HEK293 (cell line): ENCODE results near the gene SLC12A8.

Source experiments
- CTCF ChIA-PET: fragments of 350-600 bp; formaldehyde crosslinking; extraction: SDS; loops from one replicate; lab custom pipeline; 2021; ENCODE audit warnings: antibody characterized with exemption; lab: Yijun Ruan, JAX
- POLR2A ChIA-PET: fragments of 300-600 bp; formaldehyde crosslinking; extraction: SDS; loops from one replicate; lab custom pipeline; 2020; ENCODE audit warnings: antibody characterized with exemption, inconsistent platforms; lab: Yijun Ruan, JAX
- H3K27ac ChIP-seq: fragments of 200-500 bp; sonication (Bioruptor generic); 2 replicates; pipeline ENCODE4 v1.5.1; 2014; ENCODE audit warnings: low read depth, low read length, control low read depth, inconsistent platforms; ENCODE audit errors: extremely low read depth
- H3K36me3 ChIP-seq, 2 experiments: fragments of 200-500 bp in 1 of 2; sonication (Bioruptor generic) in 1 of 2; 1 replicate in 1 of 2; 2 replicates in 1 of 2; pipeline ENCODE4 v1.5.1; 2014 to 2017; ENCODE audit warnings: inconsistent platforms in 2 of 2, low read length in 2 of 2; ENCODE audit not compliant: control insufficient read depth in 2 of 2, insufficient read depth in 1 of 2
- H3K4me1 ChIP-seq: fragments of 200-500 bp; sonication (Bioruptor generic); 2 replicates; pipeline ENCODE4 v1.5.1; 2014; ENCODE audit warnings: mild to moderate bottlenecking, low read length, inconsistent platforms; ENCODE audit not compliant: control insufficient read depth, insufficient read depth
- H3K4me3 ChIP-seq: 2 replicates; pipeline ENCODE4 v1.5.1; 2011; ENCODE audit warnings: low read depth, mild to moderate bottlenecking, control low read depth, low read length, moderate library complexity
- H3K9me3 ChIP-seq: fragments of 200-500 bp; sonication (Bioruptor generic); 2 replicates; pipeline ENCODE4 v1.5.1; 2014; ENCODE audit warnings: low read depth, low read length, inconsistent platforms; ENCODE audit not compliant: control insufficient read depth, insufficient read depth
- BCL6B ChIP-seq: fragments of 450-650 bp; formaldehyde crosslinking; IDR thresholded peaks from 2 replicates; pipeline ENCODE4 v1.5.1; 2017; ENCODE audit warnings: missing biosample characterization, missing genetic modification characterization
- HIC1 ChIP-seq: fragments of 450-650 bp; formaldehyde crosslinking; IDR thresholded peaks from 2 replicates; pipeline ENCODE4 v1.5.1; 2016; ENCODE audit warnings: missing biosample characterization, missing genetic modification characterization
- HOXA7 ChIP-seq: sonication (generic); formaldehyde crosslinking; IDR thresholded peaks from 2 replicates; pipeline ENCODE4 v1.8.1; 2022; ENCODE audit warnings: missing genetic modification reagents, borderline replicate concordance
- PRDM1 ChIP-seq: fragments of 450-650 bp; formaldehyde crosslinking; IDR thresholded peaks from 2 replicates; pipeline ENCODE4; 2016; ENCODE audit warnings: missing biosample characterization, missing genetic modification characterization
- PRDM6 ChIP-seq: fragments of 450-650 bp; formaldehyde crosslinking; IDR thresholded peaks from 2 replicates; pipeline ENCODE4 v1.5.1; 2017; ENCODE audit warnings: missing biosample characterization, missing genetic modification characterization
- SP7 ChIP-seq: fragments of 450-650 bp; formaldehyde crosslinking; IDR thresholded peaks from 2 replicates; pipeline ENCODE4 v1.5.1; 2016; ENCODE audit warnings: missing biosample characterization, missing genetic modification characterization
- YY2 ChIP-seq: fragments of 450-650 bp; formaldehyde crosslinking; IDR thresholded peaks from 2 replicates; pipeline ENCODE4 v1.5.1; 2016; ENCODE audit warnings: missing biosample characterization, missing genetic modification characterization
- ZNF133 ChIP-seq: fragments of 450-650 bp; formaldehyde crosslinking; IDR thresholded peaks from 2 replicates; pipeline ENCODE4 v1.5.1; 2016; ENCODE audit warnings: missing biosample characterization, missing genetic modification characterization
- ZNF302 ChIP-seq: fragments of 450-650 bp; formaldehyde crosslinking; IDR thresholded peaks from 2 replicates; pipeline ENCODE4 v1.5.1; 2016; ENCODE audit warnings: missing biosample characterization, missing genetic modification characterization, low read depth
- ZNF335 ChIP-seq: fragments of 450-650 bp; formaldehyde crosslinking; conservative IDR thresholded peaks from 2 replicates; pipeline ENCODE4 v1.5.1; 2016; ENCODE audit warnings: missing biosample characterization, missing genetic modification characterization
- ZNF354C ChIP-seq: fragments of 450-650 bp; formaldehyde crosslinking; IDR thresholded peaks from 2 replicates; pipeline ENCODE4 v1.5.1; 2016; ENCODE audit warnings: missing biosample characterization, missing genetic modification characterization, low read depth, borderline replicate concordance
- ZNF362 ChIP-seq: fragments of 450-650 bp; formaldehyde crosslinking; IDR thresholded peaks from 2 replicates; pipeline ENCODE4 v1.5.1; 2016; ENCODE audit warnings: missing biosample characterization, missing genetic modification characterization
- ZNF518A ChIP-seq: fragments of 450-650 bp; formaldehyde crosslinking; conservative IDR thresholded peaks from 2 replicates; pipeline ENCODE4 v1.5.1; 2016; ENCODE audit warnings: low read depth, missing biosample characterization, missing genetic modification characterization
- ZNF585B ChIP-seq: fragments of 450-650 bp; formaldehyde crosslinking; IDR thresholded peaks from 2 replicates; pipeline ENCODE4 v1.5.1; 2016; ENCODE audit warnings: missing biosample characterization, missing genetic modification characterization
- ZNF645 ChIP-seq: fragments of 450-650 bp; formaldehyde crosslinking; IDR thresholded peaks from 2 replicates; pipeline ENCODE4; 2016; ENCODE audit warnings: missing biosample characterization, missing genetic modification characterization
- ZNF785 ChIP-seq: fragments of 450-650 bp; formaldehyde crosslinking; IDR thresholded peaks from 2 replicates; pipeline ENCODE4 v1.5.1; 2016; ENCODE audit warnings: missing biosample characterization, missing genetic modification characterization
- ZSCAN5A ChIP-seq: fragments of 450-650 bp; formaldehyde crosslinking; IDR thresholded peaks from 2 replicates; pipeline ENCODE4 v1.5.1; 2016; ENCODE audit warnings: missing biosample characterization, missing genetic modification characterization

SLC12A8 gene

GRCh38 chr3:125107861-125108567 is 104.5 kb downstream of the SLC12A8 start (continued):
- no peak for TF ChIP-seq ZSCAN5A (tag by site-specific recombination)
- peak; percentile 76; the same call in 1 of the 2 replicates for TF ChIP-seq SP7 (tag by site-specific recombination)
- TF ChIP-seq PRDM6 (tag by site-specific recombination): peak; percentile 7; the same call in 1 of the 2 replicates
- no peak for TF ChIP-seq ZNF785 (tag by site-specific recombination)
- no peak for TF ChIP-seq ZNF645
- no peak for TF ChIP-seq ZNF362 (tag by site-specific recombination)
- no peak for TF ChIP-seq ZNF302 (tag by site-specific recombination)
- TF ChIP-seq, all 188 proteins: peak for 4

GRCh38 chr3:125107363-125107762 is 105.2 kb downstream of the SLC12A8 start:
- TF ChIP-seq HOXA7 (no peak), YY2 (tag by site-specific recombination) (no peak), ZNF585B (no peak), BCL6B (tag by site-specific recombination) (no peak), ZNF354C (tag by site-specific recombination) (no peak), ZNF518A (no peak), ZNF133 (no peak), HIC1 (tag by site-specific recombination) (no peak), ZNF335 (tag by site-specific recombination) (no peak), PRDM1 (tag by site-specific recombination) (no peak)
- TF ChIP-seq, all 188 proteins: peak for 0
- ChIA-PET POLR2A (interaction anchor here (0.7 kb wide), 1 partner anchor 25 kb away, joined by 3 read pairs; no protein-coding TSS in a partner anchor), CTCF (no interaction called here)
- Histone ChIP-seq H3K27ac (no peak overlapping the region), H3K4me1 (no peaks in the 10 kb centered on the region), H3K9me3 (no peaks in the 10 kb centered on the region), H3K36me3 (no peaks in the 10 kb centered on the region), H3K4me3 (no peak overlapping the region)
